ENCODE data around the gene DNM1. TPM values are rescaled to one million over a fixed set of nuclear protein-coding genes. Genes with fewer than 3 reads are reported as not detected.

Gene DNM1
- total RNA-seq = 0.13 and 0.38 TPM in 2 replicates

- DNase-seq (ENCODE audit: low read depth in 2 of 2) = peak in 1 of 2 donors; percentile 50
These were observed at the start of gene DNM1 for GRCh38 chr9:128203024-128203706. TSS of gene DNM1 (plus strand) at chr9:128203379. CDS start at chr9:128203471, 92 bp downstream.

GRCh38 chr9:128153947-128154695 lies 49.1 kb upstream of the DNM1 start:
- no peak for DNase-seq (ENCODE audit: low read depth in 2 of 2)

DNA sequence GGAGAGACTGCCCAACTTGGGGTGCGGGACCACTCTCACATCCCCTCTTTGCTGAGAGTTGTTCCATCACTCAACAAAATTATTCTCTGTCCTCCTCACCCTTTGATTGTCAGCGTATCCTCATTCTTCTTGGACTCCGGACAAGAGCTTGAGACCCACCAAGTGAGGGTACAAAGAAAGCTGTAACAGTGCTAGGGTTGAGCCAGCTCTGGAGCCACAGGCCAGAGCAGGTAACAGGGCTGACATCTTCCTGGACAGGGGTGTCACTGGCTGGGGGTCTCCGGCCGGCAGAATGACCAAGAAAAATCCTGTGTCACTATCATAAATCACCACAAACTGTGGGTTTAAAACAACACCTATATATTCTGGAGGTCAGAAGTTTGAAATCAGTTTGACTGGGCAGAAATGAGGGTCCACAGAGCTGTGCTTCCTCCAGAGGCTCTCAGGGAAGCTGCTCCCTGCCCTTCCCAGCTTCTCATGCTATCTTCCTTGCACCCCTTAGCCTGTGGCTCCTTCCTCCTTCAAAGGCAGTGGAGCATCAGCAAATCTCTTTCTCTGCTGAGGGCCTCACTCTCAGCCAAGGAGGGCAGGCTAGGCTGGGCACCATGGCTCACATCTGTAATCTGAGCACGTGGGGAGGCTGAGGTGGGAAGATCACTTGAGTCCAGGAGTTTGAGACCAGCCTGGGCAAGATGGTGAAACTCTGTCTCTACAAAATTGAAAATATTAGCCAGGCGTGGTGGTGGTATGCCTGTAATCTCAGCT lies 47.3 kb upstream of the DNM1 start:
- DNase-seq (ENCODE audit: low read depth in 2 of 2) = no peak

GRCh38 chr9:128159522-128159783 lies 43.7 kb upstream of the DNM1 start:
- no peak for DNase-seq (ENCODE audit: low read depth in 2 of 2)

DNA sequence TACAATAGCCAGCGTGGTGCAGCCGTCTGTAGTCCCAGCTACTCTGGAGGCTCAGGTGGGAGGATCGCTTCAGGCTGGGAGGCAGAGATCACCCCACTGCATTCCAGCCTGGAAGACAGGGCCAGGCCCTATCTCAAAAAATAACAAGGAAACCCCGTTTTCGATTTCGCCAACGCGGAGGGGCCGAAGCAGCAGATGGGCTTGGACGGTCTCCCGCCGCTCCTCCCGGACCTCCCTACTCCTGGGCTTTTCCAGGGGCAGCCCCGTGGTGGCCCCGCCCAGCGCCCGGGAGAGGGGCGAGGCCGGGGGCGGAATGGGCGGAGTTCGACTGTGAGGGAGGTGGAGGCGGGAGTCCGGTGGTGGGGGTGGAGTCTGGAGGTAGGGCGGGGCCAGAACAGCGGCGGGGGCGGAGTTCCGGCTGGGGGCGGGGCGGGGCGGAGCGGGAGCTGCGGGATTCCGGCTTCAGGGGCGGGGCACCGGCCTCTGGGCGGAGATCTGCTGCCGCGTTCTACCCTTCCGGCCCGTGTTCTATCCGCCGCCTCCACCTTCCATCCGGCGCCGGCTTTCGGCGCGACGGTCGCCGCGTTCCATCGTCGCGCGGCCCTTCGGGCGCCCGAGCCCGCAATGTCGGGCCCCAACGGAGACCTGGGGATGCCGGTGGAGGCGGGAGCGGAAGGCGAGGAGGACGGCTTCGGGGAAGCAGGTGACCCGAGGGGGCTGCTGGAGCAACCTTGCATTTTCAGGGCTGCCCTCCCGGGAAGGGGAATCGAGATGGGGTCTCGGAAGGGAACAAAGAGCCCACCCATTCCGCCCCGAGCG lies 43.2 kb upstream of the DNM1 start, which contains the start of gene BBLN:
TSS of gene BBLN (plus strand) at position 482 of the 819 bp plus-strand sequence. CDS start at position 625, 143 bp downstream.
- DNase-seq (ENCODE audit: low read depth in 2 of 2) = peak; percentile 78 to 93

GRCh38 chr9:128160603-128160987 lies 42.6 kb upstream of the DNM1 start:
- peak in 1 of 2 donors; percentile 17 for DNase-seq (ENCODE audit: low read depth in 2 of 2)

GRCh38 chr9:128161215-128161902 lies 41.8 kb upstream of the DNM1 start:
- DNase-seq (ENCODE audit: low read depth in 2 of 2) = no peak

DNA sequence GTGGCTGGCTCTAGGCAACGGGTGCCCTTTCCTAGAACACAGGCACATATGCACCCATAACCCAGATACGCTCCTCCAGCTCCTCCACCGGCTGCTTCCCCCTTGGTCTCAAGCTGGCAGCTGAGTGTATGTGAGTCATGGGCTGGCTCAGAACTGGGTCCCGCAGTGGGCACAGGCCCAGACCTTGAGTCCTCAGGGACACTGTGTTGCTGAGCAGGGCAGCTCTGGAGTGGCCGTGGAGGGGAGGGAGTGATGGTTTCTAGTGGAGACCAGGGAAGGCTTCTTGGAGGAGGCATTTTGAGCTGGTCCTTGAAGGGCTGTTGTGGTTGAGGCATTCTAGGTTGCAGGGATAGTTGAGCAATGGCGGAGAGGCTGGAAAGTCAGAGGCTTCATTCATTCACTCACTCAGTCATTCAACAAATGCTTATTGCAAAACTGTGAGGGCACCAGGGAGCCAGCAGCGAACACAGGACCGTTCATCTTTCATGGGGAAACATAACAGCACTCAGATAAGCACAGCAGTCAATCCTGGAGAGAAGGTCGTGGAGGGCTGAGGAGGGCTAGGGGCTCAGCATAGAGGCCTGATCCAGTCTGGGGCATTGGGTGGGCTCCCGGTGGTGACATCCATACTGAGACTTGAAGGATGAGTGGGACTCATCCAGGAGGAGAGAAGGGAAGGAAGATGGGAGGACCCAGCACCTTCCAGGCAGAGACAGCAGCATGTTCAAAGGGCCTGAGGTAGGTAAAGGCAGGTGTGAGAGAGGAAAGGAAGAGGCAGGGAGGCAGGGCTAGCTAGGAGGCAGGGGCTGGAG lies 40.8 kb upstream of the DNM1 start:
- DNase-seq (ENCODE audit: low read depth in 2 of 2) = no peak

- DNase-seq (ENCODE audit: low read depth in 2 of 2) = no peak
These were observed 40.1 kb upstream of the DNM1 start for GRCh38 chr9:128163027-128163515.

DNA sequence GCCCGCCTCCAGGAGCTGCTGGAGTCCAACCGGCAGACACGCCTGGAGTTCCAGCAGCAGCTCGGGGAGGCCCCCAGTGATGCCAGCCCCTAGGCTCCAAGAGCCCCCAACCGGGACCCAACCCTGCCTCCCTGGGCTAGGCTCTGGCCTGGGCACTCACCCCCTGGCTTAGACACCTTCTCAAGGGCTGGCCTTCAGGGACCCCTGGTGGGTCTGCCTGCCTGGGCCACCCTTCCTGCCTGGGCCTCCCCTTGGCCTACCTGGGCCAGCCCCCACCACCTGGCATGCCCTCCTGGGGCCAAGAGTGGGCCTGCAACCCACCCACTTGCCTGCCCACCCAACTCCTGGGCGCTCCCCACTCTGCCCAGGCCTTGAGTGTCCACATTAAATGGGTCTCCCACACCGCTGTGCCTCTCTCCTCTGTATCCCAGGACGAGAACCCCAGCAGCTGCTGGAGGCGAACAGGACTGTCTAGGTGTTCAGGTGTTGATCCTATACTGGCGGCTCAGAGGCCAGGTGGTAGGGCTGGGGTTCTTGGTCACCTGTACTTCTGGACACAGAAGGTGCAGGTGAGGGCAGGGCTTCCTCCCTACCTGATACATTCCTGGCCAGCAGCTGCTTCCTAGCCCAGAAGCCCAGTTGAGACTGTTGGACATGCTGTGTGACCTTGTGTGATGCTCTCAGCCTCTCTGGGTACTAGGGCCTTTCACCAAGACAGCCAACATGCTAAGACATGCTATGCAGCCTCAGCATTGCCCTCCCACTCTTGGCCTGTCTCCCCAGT lies 39.5 kb upstream of the DNM1 start:
- no peak for DNase-seq (ENCODE audit: low read depth in 2 of 2)

- no peak for DNase-seq (ENCODE audit: low read depth in 2 of 2)
These were observed 38.8 kb upstream of the DNM1 start for GRCh38 chr9:128164307-128164885.

- DNase-seq (ENCODE audit: low read depth in 2 of 2) = no peak
These were observed 37.0 kb upstream of the DNM1 start for GRCh38 chr9:128166169-128166568.

GRCh38 chr9:128167209-128167608 lies 36.0 kb upstream of the DNM1 start:
- DNase-seq (ENCODE audit: low read depth in 2 of 2) = no peak

GRCh38 chr9:128168731-128169308 lies 34.4 kb upstream of the DNM1 start:
- DNase-seq (ENCODE audit: low read depth in 2 of 2) = no peak

GRCh38 chr9:128169492-128169891 lies 33.7 kb upstream of the DNM1 start:
- DNase-seq (ENCODE audit: low read depth in 2 of 2) = no peak

- no peak for DNase-seq (ENCODE audit: low read depth in 2 of 2)
These were observed 33.3 kb upstream of the DNM1 start for GRCh38 chr9:128169925-128170324.

DNA sequence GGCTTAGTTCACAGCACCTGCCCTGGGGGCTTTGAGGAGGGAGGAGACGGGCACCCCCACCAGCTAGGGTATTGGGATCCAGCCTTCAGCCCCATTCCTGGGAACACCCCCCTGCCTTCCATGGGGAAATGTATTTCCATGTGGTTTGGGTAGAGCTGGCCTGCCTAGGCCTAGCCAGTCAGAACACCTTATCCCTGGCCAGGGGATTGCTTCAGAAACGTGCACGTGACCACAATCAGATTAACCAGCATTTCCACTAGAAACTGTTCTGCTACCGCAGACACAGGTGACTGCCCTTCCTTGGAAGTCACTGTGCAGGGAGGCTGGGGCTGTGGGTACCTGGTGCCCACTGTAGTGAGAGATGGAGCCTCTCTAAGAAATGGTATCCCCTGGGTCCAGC lies 29.1 kb upstream of the DNM1 start:
- DNase-seq (ENCODE audit: low read depth in 2 of 2) = no peak

DNA sequence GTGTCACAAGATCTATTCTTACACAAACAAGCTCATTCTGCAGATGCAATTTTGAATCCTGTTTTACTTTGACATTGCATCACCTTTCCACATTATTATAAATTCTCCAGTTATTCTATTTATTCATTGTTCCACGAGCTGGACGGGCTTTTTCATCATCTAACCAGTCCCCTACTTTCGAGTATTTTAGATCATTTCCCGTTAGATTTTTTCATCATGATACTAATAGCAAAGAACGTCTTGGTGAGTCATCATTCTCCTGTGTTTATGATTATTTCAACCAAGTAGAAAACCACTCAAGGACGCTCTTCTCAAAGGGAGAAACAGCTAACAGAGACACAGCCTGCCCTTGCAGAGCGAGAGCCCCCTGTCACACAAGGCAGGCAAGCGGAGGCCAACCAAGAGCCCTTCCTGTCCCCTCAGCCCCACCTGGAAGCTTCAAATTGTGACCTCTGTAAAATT lies 28.0 kb upstream of the DNM1 start:
- no peak for DNase-seq (ENCODE audit: low read depth in 2 of 2)

All from dermis microvascular lymphatic vessel endothelial cell (primary cell).